Right renal pelvis (tissue), 4 donors: ENCODE data around the gene SLC11A1. TPM values are rescaled to one million over a fixed set of nuclear protein-coding genes. Genes with fewer than 3 reads are reported as not detected.

Experiments used
- DNase-seq, 4 donors: peaks; one replicate each; pipeline ENCODE4 v3.0.0-alpha.2; 2013; ENCODE audit warnings: low read depth in 4 of 4, low spot score in 3 of 4, missing footprints in 1 of 4
- polyA plus RNA-seq, 4 donors: library from polyadenylated mRNA; unstranded; fragments of 120-200 nt; gene quantifications; one replicate each; pipeline ENCODE4 v1.2.1, GENCODE V29; 2013; ENCODE audit not compliant: insufficient read length in 4 of 4

SLC11A1 gene
- polyA plus RNA-seq, 4 donors: 0.57 to 1.1 (median 0.69) TPM

- no peak for DNase-seq
Measured at GRCh38 chr2:218403810-218404209, 21.7 kb downstream of the SLC11A1 start.

- no peak for DNase-seq
Measured at GRCh38 chr2:218404351-218405085, 22.4 kb downstream of the SLC11A1 start.

- DNase-seq: no peak
Measured at GRCh38 chr2:218405086-218405745, 23.1 kb downstream of the SLC11A1 start.

- DNase-seq: no peak
Measured at GRCh38 chr2:218405746-218406208, 23.7 kb downstream of the SLC11A1 start.

GRCh38 chr2:218406209-218406948 is 24.3 kb downstream of the SLC11A1 start:
- DNase-seq: peak in 3 of 4 donors; percentile 85 to 92 (median 86)

GRCh38 chr2:218406949-218407618 is 25.0 kb downstream of the SLC11A1 start:
- peak in 1 of 4 donors; percentile 52 for DNase-seq

- no peak for DNase-seq
Measured at GRCh38 chr2:218407717-218408116, 25.6 kb downstream of the SLC11A1 start.

GRCh38 chr2:218418321-218418716 is 36.2 kb downstream of the SLC11A1 start:
- DNase-seq: no peak

- DNase-seq: no peak
Measured at GRCh38 chr2:218418717-218419458, 36.8 kb downstream of the SLC11A1 start, which contains the start of gene VIL1. TSS of gene VIL1 (plus strand) at chr2:218419123. CDS start at chr2:218423779, 4,656 bp downstream.

GRCh38 chr2:218419630-218420216 is 37.6 kb downstream of the SLC11A1 start:
- no peak for DNase-seq

- DNase-seq: no peak
Measured at GRCh38 chr2:218421027-218421426, 39.0 kb downstream of the SLC11A1 start.

- DNase-seq: no peak
Measured at GRCh38 chr2:218422403-218423086, 40.5 kb downstream of the SLC11A1 start.

GRCh38 chr2:218423584-218423983 is 41.5 kb downstream of the SLC11A1 start:
- DNase-seq: no peak

GRCh38 chr2:218425531-218425930 is 43.5 kb downstream of the SLC11A1 start:
- no peak for DNase-seq

- no peak for DNase-seq
Measured at GRCh38 chr2:218427741-218428140, 45.7 kb downstream of the SLC11A1 start.

GRCh38 chr2:218428846-218429558 is 46.9 kb downstream of the SLC11A1 start:
- DNase-seq: no peak

GRCh38 chr2:218429911-218430692 is 48.0 kb downstream of the SLC11A1 start:
- DNase-seq: no peak

GRCh38 chr2:218430721-218431120 is 48.6 kb downstream of the SLC11A1 start:
- no peak for DNase-seq
